ENCODE results near the gene MT1A.

Gene MT1A

GRCh38 chr16:56634715-56635440, 3.6 kb upstream of the MT1A start:
- Histone ChIP-seq H3K9me3 (ENCODE audit: insufficient read depth, low read depth, low read length) (no peaks in the 10 kb centered on the region; the same call in 1 of the 2 replicates), H3K27ac (ENCODE audit: low read length) (no peak overlapping the region), H3K4me3 (ENCODE audit: low read length) (0 out of 2 replicates have a peak overlapping the region, but pooled peaks have one; percentile 27), H3K27me3 (ENCODE audit: insufficient read depth, low read length) (peaks cover 100% of the 10 kb centered on the region), H3K36me3 (ENCODE audit: insufficient read depth, low read depth, low read length) (no peaks in the 10 kb centered on the region), H3K9ac (ENCODE audit: low read depth, low read length) (no peak overlapping the region), H3K4me1 (ENCODE audit: insufficient read depth, low read length) (peaks cover 3% of the 10 kb centered on the region; the same call in 1 of the 2 replicates)

GRCh38 chr16:56635441-56635967, 3.0 kb upstream of the MT1A start:
- Histone ChIP-seq H3K4me1 (ENCODE audit: insufficient read depth, low read length) (peaks cover 3% of the 10 kb centered on the region; the same call in 1 of the 2 replicates), H3K27me3 (ENCODE audit: insufficient read depth, low read length) (peaks cover 100% of the 10 kb centered on the region), H3K36me3 (ENCODE audit: insufficient read depth, low read depth, low read length) (no peaks in the 10 kb centered on the region), H3K27ac (ENCODE audit: low read length) (no peak overlapping the region), H3K9me3 (ENCODE audit: insufficient read depth, low read depth, low read length) (no peaks in the 10 kb centered on the region; the same call in 1 of the 2 replicates), H3K9ac (ENCODE audit: low read depth, low read length) (no peak overlapping the region), H3K4me3 (ENCODE audit: low read length) (0 out of 2 replicates have a peak overlapping the region, but pooled peaks have one; percentile 27)

GRCh38 chr16:56636616-56637413, 1.7 kb upstream of the MT1A start:
- Histone ChIP-seq H3K9me3 (ENCODE audit: insufficient read depth, low read depth, low read length) (no peaks in the 10 kb centered on the region; the same call in 1 of the 2 replicates), H3K27me3 (ENCODE audit: insufficient read depth, low read length) (peaks cover 100% of the 10 kb centered on the region), H3K4me1 (ENCODE audit: insufficient read depth, low read length) (peaks cover 3% of the 10 kb centered on the region; the same call in 1 of the 2 replicates), H3K27ac (ENCODE audit: low read length) (no peak overlapping the region), H3K4me3 (ENCODE audit: low read length) (no peak overlapping the region), H3K9ac (ENCODE audit: low read depth, low read length) (no peak overlapping the region), H3K36me3 (ENCODE audit: insufficient read depth, low read depth, low read length) (no peaks in the 10 kb centered on the region)

GRCh38 chr16:56639045-56639444, 579 bp downstream of the MT1A start:
- Histone ChIP-seq H3K4me1 (ENCODE audit: insufficient read depth, low read length) (peaks cover 7% of the 10 kb centered on the region; the same call in 1 of the 2 replicates), H3K27ac (ENCODE audit: low read length) (no peak overlapping the region), H3K9me3 (ENCODE audit: insufficient read depth, low read depth, low read length) (no peaks in the 10 kb centered on the region; the same call in 1 of the 2 replicates), H3K27me3 (ENCODE audit: insufficient read depth, low read length) (peaks cover 100% of the 10 kb centered on the region), H3K9ac (ENCODE audit: low read depth, low read length) (no peak overlapping the region), H3K36me3 (ENCODE audit: insufficient read depth, low read depth, low read length) (no peaks in the 10 kb centered on the region), H3K4me3 (ENCODE audit: low read length) (no peak overlapping the region)

GRCh38 chr16:56640076-56640475, 1.6 kb downstream of the MT1A start:
- Histone ChIP-seq H3K27ac (ENCODE audit: low read length) (no peak overlapping the region), H3K9ac (ENCODE audit: low read depth, low read length) (no peak overlapping the region), H3K9me3 (ENCODE audit: insufficient read depth, low read depth, low read length) (no peaks in the 10 kb centered on the region; the same call in 1 of the 2 replicates), H3K4me1 (ENCODE audit: insufficient read depth, low read length) (peaks cover 4% of the 10 kb centered on the region; the same call in 1 of the 2 replicates), H3K27me3 (ENCODE audit: insufficient read depth, low read length) (peaks cover 100% of the 10 kb centered on the region), H3K4me3 (ENCODE audit: low read length) (no peak overlapping the region), H3K36me3 (ENCODE audit: insufficient read depth, low read depth, low read length) (no peaks in the 10 kb centered on the region)

- no peaks in the 10 kb centered on the region; the same call in 1 of the 2 replicates for H3K9me3 ChIP-seq (ENCODE audit: insufficient read depth, low read depth, low read length)
- H3K9ac ChIP-seq (ENCODE audit: low read depth, low read length) = no peak overlapping the region
- H3K4me3 ChIP-seq (ENCODE audit: low read length) = no peak overlapping the region
- peaks cover 4% of the 10 kb centered on the region; the same call in 1 of the 2 replicates for H3K4me1 ChIP-seq (ENCODE audit: insufficient read depth, low read length)
- H3K27ac ChIP-seq (ENCODE audit: low read length) = no peak overlapping the region
- H3K27me3 ChIP-seq (ENCODE audit: insufficient read depth, low read length) = peaks cover 100% of the 10 kb centered on the region
- no peaks in the 10 kb centered on the region for H3K36me3 ChIP-seq (ENCODE audit: insufficient read depth, low read depth, low read length)
Observed at GRCh38 chr16:56641166-56641565, 2.7 kb downstream of the MT1A start.

GRCh38 chr16:56643080-56643778, 4.8 kb downstream of the MT1A start:
- H3K27ac ChIP-seq (ENCODE audit: low read length) = no peak overlapping the region
- H3K9ac ChIP-seq (ENCODE audit: low read depth, low read length) = no peak overlapping the region

GRCh38 chr16:56643833-56644232, 5.4 kb downstream of the MT1A start:
- peak overlapping the region; percentile 54 for H3K4me3 ChIP-seq (ENCODE audit: low read length)
- H3K9me3 ChIP-seq (ENCODE audit: insufficient read depth, low read depth, low read length) = no peaks in the 10 kb centered on the region; the same call in 1 of the 2 replicates
- no peaks in the 10 kb centered on the region for H3K36me3 ChIP-seq (ENCODE audit: insufficient read depth, low read depth, low read length)
- H3K9ac ChIP-seq (ENCODE audit: low read depth, low read length) = no peak overlapping the region
- H3K27ac ChIP-seq (ENCODE audit: low read length) = no peak overlapping the region
- peaks cover 4% of the 10 kb centered on the region; the same call in 1 of the 2 replicates for H3K4me1 ChIP-seq (ENCODE audit: insufficient read depth, low read length)
- peaks cover 100% of the 10 kb centered on the region for H3K27me3 ChIP-seq (ENCODE audit: insufficient read depth, low read length)

More at GRCh38 chr16:56643080-56643778, 4.8 kb downstream of the MT1A start:
- H3K4me1 ChIP-seq (ENCODE audit: insufficient read depth, low read length) = peaks cover 4% of the 10 kb centered on the region; the same call in 1 of the 2 replicates
- H3K4me3 ChIP-seq (ENCODE audit: low read length) = peak overlapping the region; percentile 54
- no peaks in the 10 kb centered on the region; the same call in 1 of the 2 replicates for H3K9me3 ChIP-seq (ENCODE audit: insufficient read depth, low read depth, low read length)
- H3K27me3 ChIP-seq (ENCODE audit: insufficient read depth, low read length) = peaks cover 100% of the 10 kb centered on the region
- no peaks in the 10 kb centered on the region for H3K36me3 ChIP-seq (ENCODE audit: insufficient read depth, low read depth, low read length)

- no peak overlapping the region for H3K27ac ChIP-seq (ENCODE audit: low read length)
- H3K4me3 ChIP-seq (ENCODE audit: low read length) = no peak overlapping the region
- H3K4me1 ChIP-seq (ENCODE audit: insufficient read depth, low read length) = peaks cover 4% of the 10 kb centered on the region; the same call in 1 of the 2 replicates
- no peaks in the 10 kb centered on the region for H3K36me3 ChIP-seq (ENCODE audit: insufficient read depth, low read depth, low read length)
- peaks cover 100% of the 10 kb centered on the region for H3K27me3 ChIP-seq (ENCODE audit: insufficient read depth, low read length)
- no peaks in the 10 kb centered on the region for H3K9me3 ChIP-seq (ENCODE audit: insufficient read depth, low read depth, low read length)
- H3K9ac ChIP-seq (ENCODE audit: low read depth, low read length) = no peak overlapping the region
Observed at GRCh38 chr16:56645311-56645710, 6.8 kb downstream of the MT1A start.

GRCh38 chr16:56645838-56646237, 7.4 kb downstream of the MT1A start:
- no peak overlapping the region for H3K9ac ChIP-seq (ENCODE audit: low read depth, low read length)
- H3K27me3 ChIP-seq (ENCODE audit: insufficient read depth, low read length) = peaks cover 100% of the 10 kb centered on the region
- H3K36me3 ChIP-seq (ENCODE audit: insufficient read depth, low read depth, low read length) = no peaks in the 10 kb centered on the region
- H3K9me3 ChIP-seq (ENCODE audit: insufficient read depth, low read depth, low read length) = no peaks in the 10 kb centered on the region
- H3K27ac ChIP-seq (ENCODE audit: low read length) = no peak overlapping the region
- H3K4me1 ChIP-seq (ENCODE audit: insufficient read depth, low read length) = peaks cover 4% of the 10 kb centered on the region; the same call in 1 of the 2 replicates
- no peak overlapping the region for H3K4me3 ChIP-seq (ENCODE audit: low read length)

Data from iPS-20b (cell line).